Mesenchymal stem cell (in vitro differentiated cells and primary cell): ENCODE results near the gene RPH3AL.
"Not testable (repeated sequence)": the region's sequence is repeated elsewhere in the genome, so short reads cannot be mapped to it uniquely, and the experiment has no call there.

ENCODE experiments used
- DNase-seq: peaks from one replicate; pipeline ENCODE4 v3.0.0-alpha.2; 2013
- H2AFZ ChIP-seq: one replicate; pipeline ENCODE4 v1.6.1; 2013; ENCODE audit warnings: low read depth, mild to moderate bottlenecking, control low read depth, inconsistent platforms, low read length, moderate library complexity
- H2AK5ac ChIP-seq: 2 replicates; pipeline ENCODE4 v1.6.1; 2013; ENCODE audit warnings: low read length, moderate library complexity, mild to moderate bottlenecking, inconsistent platforms; ENCODE audit not compliant: severe bottlenecking
- H2BK120ac ChIP-seq: one replicate; pipeline ENCODE4 v1.6.1; 2013; ENCODE audit warnings: low read depth, mild to moderate bottlenecking, inconsistent platforms, low read length, moderate library complexity
- H2BK12ac ChIP-seq, 2 experiments: one replicate each; pipeline ENCODE4 v1.6.1; 2013; ENCODE audit warnings: inconsistent platforms in 2 of 2, low read length in 2 of 2, mild to moderate bottlenecking in 2 of 2, moderate library complexity in 2 of 2, control low read depth in 1 of 2
- H2BK15ac ChIP-seq: one replicate; pipeline ENCODE4 v1.6.1; 2013; ENCODE audit warnings: mild to moderate bottlenecking, low read depth, inconsistent platforms; ENCODE audit not compliant: poor library complexity, severe bottlenecking
- H2BK5ac ChIP-seq: 2 replicates; pipeline ENCODE4 v1.6.1; 2013; ENCODE audit warnings: low read depth, mild to moderate bottlenecking, low read length, control low read depth, inconsistent platforms; ENCODE audit not compliant: poor library complexity, severe bottlenecking
- H3K14ac ChIP-seq, 2 experiments: one replicate each; pipeline ENCODE4 v1.6.1; 2013; ENCODE audit warnings: inconsistent platforms in 2 of 2, low read length in 2 of 2, control low read depth in 1 of 2, mild to moderate bottlenecking in 1 of 2, moderate library complexity in 1 of 2
- H3K18ac ChIP-seq, 2 experiments: one replicate each; pipeline ENCODE4 v1.6.1; 2013; ENCODE audit warnings: inconsistent platforms in 2 of 2, low read length in 2 of 2, control low read depth in 1 of 2, low read depth in 1 of 2, mild to moderate bottlenecking in 1 of 2
- H3K23ac ChIP-seq, 2 experiments: one replicate each; pipeline ENCODE4 v1.6.1; 2013; ENCODE audit warnings: inconsistent platforms in 2 of 2, low read length in 2 of 2, mild to moderate bottlenecking in 2 of 2, moderate library complexity in 2 of 2, control low read depth in 1 of 2
- H3K27ac ChIP-seq: 2 replicates; pipeline ENCODE4 v1.5.1; 2013; ENCODE audit warnings: mild to moderate bottlenecking, moderate library complexity, low read length, control low read depth, inconsistent platforms; ENCODE audit not compliant: poor library complexity, severe bottlenecking
- H3K27me3 ChIP-seq, 2 experiments: 2 replicates each; pipeline versions ENCODE4 v1.6.1 to v1.7.0; 2013; ENCODE audit warnings: low read length in 2 of 2, mild to moderate bottlenecking in 2 of 2, moderate library complexity in 2 of 2, control low read depth in 1 of 2, inconsistent platforms in 1 of 2; ENCODE audit not compliant: control insufficient read depth in 1 of 2, insufficient read depth in 1 of 2
- H3K36me3 ChIP-seq, 2 experiments: 2 replicates each; pipeline versions ENCODE4 v1.6.1 to v1.7.0; 2013; ENCODE audit warnings: low read length in 2 of 2, control low read depth in 1 of 2, inconsistent platforms in 1 of 2, low read depth in 1 of 2, mild to moderate bottlenecking in 1 of 2; ENCODE audit not compliant: insufficient read depth in 2 of 2, control insufficient read depth in 1 of 2
- H3K4ac ChIP-seq, 2 experiments: one replicate each; pipeline ENCODE4 v1.6.1; 2013; ENCODE audit warnings: inconsistent platforms in 2 of 2, low read length in 2 of 2, mild to moderate bottlenecking in 2 of 2, moderate library complexity in 2 of 2, control low read depth in 1 of 2, low read depth in 1 of 2
- H3K4me1 ChIP-seq: 2 replicates; pipeline ENCODE4 v1.6.1; 2013; ENCODE audit warnings: low read depth, low read length, control low read depth; ENCODE audit not compliant: control insufficient read depth, insufficient read depth
- H3K4me2 ChIP-seq: 2 replicates; pipeline ENCODE4 v1.6.1; 2013; ENCODE audit warnings: low read length, mild to moderate bottlenecking, inconsistent platforms; ENCODE audit not compliant: poor library complexity, severe bottlenecking
- H3K4me3 ChIP-seq, 2 experiments: 2 replicates each; pipeline versions ENCODE4 v1.5.1 to v1.7.0; 2013; ENCODE audit warnings: low read length in 2 of 2, mild to moderate bottlenecking in 2 of 2, control low read depth in 1 of 2, low read depth in 1 of 2; ENCODE audit not compliant: insufficient read depth in 1 of 2
- H3K79me1 ChIP-seq: replicated peaks from 2 replicates; pipeline ENCODE4 v1.6.1; 2013; ENCODE audit warnings: mild to moderate bottlenecking, control low read depth, low read length, inconsistent platforms; ENCODE audit not compliant: poor library complexity, severe bottlenecking
- H3K9ac ChIP-seq: 2 replicates; pipeline ENCODE4 v1.7.0; 2013; ENCODE audit warnings: mild to moderate bottlenecking, low read length, moderate library complexity
- H3K9me3 ChIP-seq: 2 replicates; pipeline ENCODE4 v1.7.0; 2013; ENCODE audit warnings: mild to moderate bottlenecking, low read length; ENCODE audit not compliant: control insufficient read depth
- H4K8ac ChIP-seq: one replicate; pipeline ENCODE4 v1.6.1; 2013; ENCODE audit warnings: inconsistent platforms, mild to moderate bottlenecking, low read length, moderate library complexity
- H4K91ac ChIP-seq: one replicate; pipeline ENCODE4 v1.6.1; 2013; ENCODE audit warnings: mild to moderate bottlenecking, low read length, inconsistent platforms
- WGBS: methylation state at CpG from one replicate; pipeline ENCODE4 v1.1.7; 2013; ENCODE audit warnings: mixed read lengths; 5-methylcytosine and 5-hydroxymethylcytosine counted together

Gene RPH3AL

DNA sequence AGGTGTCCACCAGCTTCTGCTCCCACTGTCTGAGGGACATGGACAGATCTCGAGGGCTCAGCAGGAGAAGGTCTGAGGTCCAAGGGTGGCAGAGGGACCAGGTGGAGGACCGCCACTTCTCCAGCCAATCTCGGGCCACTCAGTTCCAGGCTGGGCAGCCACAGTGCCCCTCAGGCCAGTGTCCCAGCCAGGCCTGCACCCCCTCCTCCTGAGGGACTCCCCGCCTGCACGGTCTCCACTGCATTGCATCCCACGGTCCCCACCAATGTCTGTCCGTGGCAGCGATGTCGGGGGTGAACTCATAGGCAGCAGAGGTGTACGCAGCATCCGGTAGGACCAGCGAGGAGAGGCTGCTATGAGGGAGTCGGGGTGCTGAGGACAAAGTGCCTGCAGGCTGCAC is 107.0 kb downstream of the RPH3AL start:
- no peak for DNase-seq
- H2BK15ac ChIP-seq, result no peak overlapping the region
- H3K27me3 ChIP-seq, result peaks cover 0 to 6% of the 10 kb centered on the region in 2 experiments
- H3K36me3 ChIP-seq, result peaks cover 0 to 18% of the 10 kb centered on the region in 2 experiments
- no peak overlapping the region for H3K9ac ChIP-seq
- H3K9me3 ChIP-seq, result no peaks in the 10 kb centered on the region
- H2BK12ac ChIP-seq, result no peak overlapping the region
- H3K4me3 ChIP-seq, result no peak overlapping the region
- no peak overlapping the region for H2BK120ac ChIP-seq
- no peaks in the 10 kb centered on the region for H3K79me1 ChIP-seq
- no peak overlapping the region for H3K14ac ChIP-seq
- H3K4ac ChIP-seq, result no peak overlapping the region
- H3K27ac ChIP-seq, result no peak overlapping the region
- H3K18ac ChIP-seq, result no peak overlapping the region
- H4K8ac ChIP-seq, result no peak overlapping the region
- H2AFZ ChIP-seq, result no peak overlapping the region
- no peak overlapping the region for H3K4me2 ChIP-seq
- H2AK5ac ChIP-seq, result no peak overlapping the region
- WGBS, result 94% methylated on average over 13 of the region's 13 CpGs
- H4K91ac ChIP-seq, result no peak overlapping the region
- no peak overlapping the region for H3K23ac ChIP-seq
- H2BK5ac ChIP-seq, result no peak overlapping the region
- peaks cover 2% of the 10 kb centered on the region for H3K4me1 ChIP-seq

DNA sequence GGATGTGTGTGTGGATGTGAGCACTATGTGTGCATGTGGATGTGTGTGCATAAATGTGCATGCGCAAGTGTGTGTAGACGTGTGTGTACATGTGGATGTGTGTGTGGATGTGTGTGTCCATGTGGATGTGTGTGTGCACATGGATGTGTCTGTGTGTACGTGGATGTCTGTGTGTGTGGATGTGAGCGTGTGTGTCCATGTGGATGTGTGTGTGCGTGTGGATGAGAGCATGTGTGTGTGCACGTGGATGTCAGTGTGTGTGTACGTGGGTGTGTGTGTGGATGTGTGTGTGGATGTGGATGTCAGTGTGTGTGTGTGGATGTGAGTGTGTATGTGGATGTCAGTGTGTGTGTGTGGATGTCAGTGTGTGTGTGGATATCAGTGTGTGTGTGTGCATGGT is 107.6 kb downstream of the RPH3AL start:
- Histone ChIP-seq H2AFZ (no peak overlapping the region), H2BK12ac (no peak overlapping the region), H3K4ac (no peak overlapping the region), H3K4me1 (peaks cover 2% of the 10 kb centered on the region), H4K8ac (no peak overlapping the region), H2BK120ac (no peak overlapping the region), H3K27me3 (peaks cover 0 to 6% of the 10 kb centered on the region in 2 experiments), H3K23ac (no peak overlapping the region), H2BK5ac (no peak overlapping the region), H3K4me2 (no peak overlapping the region), H2AK5ac (no peak overlapping the region), H3K9me3 (no peaks in the 10 kb centered on the region), H3K4me3 (no peak overlapping the region), H3K36me3 (peaks cover 0 to 18% of the 10 kb centered on the region in 2 experiments), H3K27ac (no peak overlapping the region), H3K18ac (no peak overlapping the region), H4K91ac (peak overlapping the region; percentile 34), H3K79me1 (no peaks in the 10 kb centered on the region), H2BK15ac (no peak overlapping the region), H3K9ac (no peak overlapping the region), H3K14ac (no peak overlapping the region)
- 96% methylated on average over 7 of the region's 7 CpGs for WGBS
- no peak for DNase-seq

GRCh38 chr17:243924-244323 is 108.7 kb downstream of the RPH3AL start:
- not testable (repeated sequence) for H4K8ac ChIP-seq, H2BK12ac ChIP-seq, H2BK15ac ChIP-seq, H2AK5ac ChIP-seq, H2BK5ac ChIP-seq, H3K23ac ChIP-seq, H3K4me1 ChIP-seq, DNase-seq, H3K27me3 ChIP-seq, H3K18ac ChIP-seq, H3K9ac ChIP-seq, H4K91ac ChIP-seq, H2AFZ ChIP-seq, H3K9me3 ChIP-seq, H2BK120ac ChIP-seq, H3K4me2 ChIP-seq, H3K14ac ChIP-seq, H3K79me1 ChIP-seq, H3K4me3 ChIP-seq, H3K4ac ChIP-seq, H3K27ac ChIP-seq
- peaks cover 0 to 18% of the 10 kb centered on the region in 2 experiments for H3K36me3 ChIP-seq

DNA sequence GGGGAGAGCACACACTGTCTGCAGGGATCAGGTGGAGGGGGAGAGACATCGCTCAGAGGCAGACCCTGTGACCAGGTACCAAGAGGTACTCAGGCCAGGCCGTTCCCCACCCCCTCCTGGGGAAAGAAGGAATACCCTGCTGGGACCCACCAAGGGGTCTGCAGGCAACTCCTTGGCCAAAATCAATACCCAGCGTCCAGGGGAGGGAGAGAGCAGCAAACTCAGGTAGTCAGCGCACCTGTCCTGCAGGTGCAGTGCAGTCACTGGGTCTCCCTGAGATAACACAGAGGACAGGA is 113.7 kb downstream of the RPH3AL start:
- no peaks in the 10 kb centered on the region for H3K9me3 ChIP-seq
- H3K27ac ChIP-seq, result no peak overlapping the region
- H2BK5ac ChIP-seq, result no peak overlapping the region
- no peak overlapping the region for H3K4me3 ChIP-seq
- no peak overlapping the region for H2AFZ ChIP-seq
- H2AK5ac ChIP-seq, result no peak overlapping the region
- no peak overlapping the region for H3K4me2 ChIP-seq
- H3K27me3 ChIP-seq, result no peaks in the 10 kb centered on the region
- no peaks in the 10 kb centered on the region for H3K36me3 ChIP-seq
- no peak overlapping the region for H3K18ac ChIP-seq
- 39% methylated on average over 4 of the region's 4 CpGs for WGBS
- no peak overlapping the region for H4K91ac ChIP-seq
- H2BK12ac ChIP-seq, result no peak overlapping the region
- no peak for DNase-seq
- no peak overlapping the region for H3K14ac ChIP-seq
- H2BK120ac ChIP-seq, result no peak overlapping the region
- H3K4ac ChIP-seq, result no peak overlapping the region
- no peak overlapping the region for H3K9ac ChIP-seq
- no peak overlapping the region for H2BK15ac ChIP-seq
- H3K4me1 ChIP-seq, result peaks cover 6% of the 10 kb centered on the region
- no peak overlapping the region for H3K23ac ChIP-seq
- H3K79me1 ChIP-seq, result no peaks in the 10 kb centered on the region
- no peak overlapping the region for H4K8ac ChIP-seq
